Measurements from ENCODE around the gene MLXIP.
"Not testable (repeated sequence)": the region's sequence is repeated elsewhere in the genome, so short reads cannot be mapped to it uniquely, and the experiment has no call there.

MLXIP gene

GRCh38 chr12:122052285-122052684 is 26.3 kb upstream of the MLXIP start:
- DNase-seq (ENCODE audit: low read depth) = no peak

- no peak for DNase-seq (ENCODE audit: low read depth)
Observed at GRCh38 chr12:122054842-122055520, 23.6 kb upstream of the MLXIP start.

GRCh38 chr12:122056406-122056805 is 22.1 kb upstream of the MLXIP start:
- DNase-seq (ENCODE audit: low read depth) = not testable (repeated sequence)

- DNase-seq (ENCODE audit: low read depth) = no peak
Observed at GRCh38 chr12:122057007-122057735, 21.4 kb upstream of the MLXIP start.

- no peak for DNase-seq (ENCODE audit: low read depth)
Observed at GRCh38 chr12:122057769-122058168, 20.8 kb upstream of the MLXIP start.

- no peak for DNase-seq (ENCODE audit: low read depth)
Observed at GRCh38 chr12:122058549-122059149, 19.9 kb upstream of the MLXIP start.

- no peak for DNase-seq (ENCODE audit: low read depth)
Observed at GRCh38 chr12:122059203-122059960, 19.2 kb upstream of the MLXIP start.

GRCh38 chr12:122060081-122060501 is 18.5 kb upstream of the MLXIP start:
- no peak for DNase-seq (ENCODE audit: low read depth)

GRCh38 chr12:122061253-122061652 is 17.3 kb upstream of the MLXIP start:
- no peak for DNase-seq (ENCODE audit: low read depth)

- DNase-seq (ENCODE audit: low read depth) = no peak
Observed at GRCh38 chr12:122062832-122063693, 15.5 kb upstream of the MLXIP start.

- no peak for DNase-seq (ENCODE audit: low read depth)
Observed at GRCh38 chr12:122063694-122064024, 14.9 kb upstream of the MLXIP start.

GRCh38 chr12:122064025-122064777 is 14.4 kb upstream of the MLXIP start:
- DNase-seq (ENCODE audit: low read depth) = no peak

- DNase-seq (ENCODE audit: low read depth) = no peak
Observed at GRCh38 chr12:122064780-122065588, 13.6 kb upstream of the MLXIP start.

- no peak for DNase-seq (ENCODE audit: low read depth)
Observed at GRCh38 chr12:122067548-122067947, 11.0 kb upstream of the MLXIP start.

- no peak for DNase-seq (ENCODE audit: low read depth)
Observed at GRCh38 chr12:122067966-122068365, 10.6 kb upstream of the MLXIP start.

GRCh38 chr12:122072031-122072970 is 6.3 kb upstream of the MLXIP start:
- no peak for DNase-seq (ENCODE audit: low read depth)

- no peak for DNase-seq (ENCODE audit: low read depth)
Observed at GRCh38 chr12:122073815-122074214, 4.7 kb upstream of the MLXIP start.

- no peak for DNase-seq (ENCODE audit: low read depth)
Observed at GRCh38 chr12:122076743-122077495, 1.6 kb upstream of the MLXIP start.

All from activated gamma-delta T cell treated with anti-CD3 and anti-CD28 coated beads, Interleukin-2, amount 50 U/mL, for 16 hours (primary cell).